ELR (cell line): ENCODE results near the gene IL17REL.

Experiments
- DNase-seq: peaks from one replicate; pipeline ENCODE4 v3.0.0-alpha.2; 2015; ENCODE audit warnings: low read depth

IL17REL gene

GRCh38 chr22:50046019-50046415, 33.5 kb upstream of the IL17REL start:
- DNase-seq: no peak

DNA sequence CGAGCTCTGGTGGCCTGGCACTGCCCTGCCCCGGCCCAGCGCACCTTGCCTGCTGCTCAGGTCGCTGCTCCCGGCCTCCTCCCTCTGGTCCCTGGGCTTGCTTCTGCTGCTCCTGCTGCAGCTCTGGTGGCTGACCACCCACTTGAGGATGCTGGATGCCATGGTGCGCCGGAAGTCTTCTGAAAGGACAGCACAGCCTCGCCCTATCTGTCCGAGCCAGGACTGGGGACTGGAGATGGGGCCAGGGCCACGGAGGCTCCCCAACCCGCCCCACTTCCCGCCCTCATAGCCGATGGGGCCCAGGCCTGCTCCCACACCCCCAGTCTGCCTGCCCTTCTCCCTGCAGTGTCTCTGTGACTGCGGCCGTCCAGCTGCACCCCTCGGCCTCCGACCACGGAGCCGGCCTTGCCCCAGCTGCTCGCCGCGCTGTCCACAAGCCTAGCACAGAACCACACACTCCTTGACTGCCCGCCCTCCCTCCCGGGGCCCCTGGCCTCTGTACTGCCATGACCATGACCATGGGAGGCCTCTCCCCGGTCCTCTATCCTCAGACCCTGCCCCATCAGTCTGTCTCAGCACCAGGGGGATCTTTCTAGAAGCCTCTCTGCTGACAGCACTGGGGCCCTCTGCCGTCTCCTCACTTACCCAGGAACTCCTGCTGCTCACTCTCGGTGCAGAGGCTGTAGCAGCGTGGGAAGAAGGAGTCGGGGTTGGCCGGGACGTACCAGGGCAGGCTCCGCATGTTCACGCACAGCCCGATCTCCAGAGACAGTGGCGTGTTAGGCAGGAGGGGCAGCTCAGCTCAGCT, 32.9 kb upstream of the IL17REL start:
- no peak for DNase-seq

DNA sequence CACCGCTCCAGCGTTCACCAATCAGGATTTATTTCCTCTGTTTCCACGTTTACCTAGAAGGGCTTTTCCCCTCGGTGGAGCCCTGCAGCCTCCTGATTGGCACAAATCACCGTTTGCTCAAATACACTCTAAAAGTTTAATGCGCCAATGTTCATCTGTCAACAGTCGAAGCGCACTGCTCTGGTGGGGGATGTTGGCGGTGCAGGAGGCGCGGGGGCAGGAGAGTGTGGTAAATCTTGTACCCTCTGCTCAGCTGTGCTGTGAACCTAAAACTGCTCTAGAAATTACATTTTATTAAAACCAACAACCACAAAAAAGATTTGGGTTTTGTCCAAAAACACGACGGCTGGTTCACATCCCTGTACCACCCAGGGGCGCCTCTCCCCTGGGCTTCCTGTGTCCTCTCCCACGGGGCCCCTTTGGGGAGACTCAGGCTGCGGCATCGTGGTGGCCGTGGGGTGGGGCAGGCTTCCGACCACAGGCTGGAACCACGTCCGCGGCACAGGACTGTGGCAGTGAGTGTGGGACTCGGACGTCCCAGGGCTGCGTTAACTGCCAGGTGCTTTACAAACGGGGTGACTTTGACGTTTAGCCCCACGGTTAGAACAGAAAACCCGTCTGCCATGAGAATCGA, 32.0 kb upstream of the IL17REL start:
- DNase-seq: no peak

DNA sequence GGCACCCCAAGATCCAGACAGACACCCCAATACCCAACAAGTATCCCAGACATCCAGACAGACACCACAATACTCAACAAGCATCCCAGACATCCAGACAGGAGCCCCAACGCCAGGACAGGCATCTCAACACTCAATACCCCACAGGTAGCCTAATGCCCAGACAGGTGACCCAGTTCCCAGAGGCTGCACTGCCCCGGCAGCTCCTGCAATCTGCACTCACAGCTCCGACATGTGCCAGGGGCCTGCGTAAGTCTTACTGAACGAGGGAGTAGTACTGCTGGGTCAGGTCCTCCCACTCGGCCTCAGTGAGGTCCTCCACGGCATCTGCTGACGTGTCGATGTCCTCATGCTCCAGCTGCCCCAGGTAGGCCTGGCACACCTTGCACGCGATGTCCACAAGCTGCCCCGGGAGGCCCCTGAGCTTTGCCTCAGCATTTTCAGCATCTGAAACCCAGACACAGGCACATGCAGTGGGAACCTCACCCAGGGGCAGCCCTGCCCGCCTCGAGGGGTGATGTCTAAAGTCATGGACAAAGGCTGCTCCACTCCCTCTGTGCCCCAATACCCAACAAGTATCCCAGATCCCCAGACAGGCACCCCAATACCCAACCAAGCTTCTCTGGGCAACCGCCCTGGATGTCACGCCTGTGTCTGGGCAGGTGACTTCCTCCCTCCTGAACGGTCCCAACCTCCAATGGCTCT, 28.9 kb upstream of the IL17REL start:
- DNase-seq: no peak

DNA sequence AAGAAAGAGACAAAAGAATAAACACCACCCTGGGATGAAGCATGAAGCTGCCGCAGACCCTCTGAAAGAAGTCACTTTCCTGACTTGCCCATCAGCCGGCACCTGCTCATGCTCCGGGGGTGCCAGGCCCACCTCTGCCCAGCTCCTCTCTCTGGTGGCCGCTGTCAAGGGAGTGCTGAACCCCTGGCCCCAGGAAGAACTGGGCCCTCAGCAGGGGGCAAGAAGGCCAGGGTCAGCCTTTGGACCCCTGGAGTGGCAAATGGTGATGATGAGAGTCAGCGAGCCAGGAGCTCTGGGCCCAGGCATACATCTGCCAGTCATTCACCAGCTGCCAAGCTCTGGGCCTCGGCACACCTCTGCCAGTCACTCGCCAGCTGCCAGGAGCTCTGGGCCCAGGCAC, 28.2 kb upstream of the IL17REL start:
- DNase-seq: no peak

GRCh38 chr22:50039669-50040443, 27.3 kb upstream of the IL17REL start:
- DNase-seq: no peak

GRCh38 chr22:50035976-50036724, 23.6 kb upstream of the IL17REL start:
- DNase-seq: no peak

- no peak for DNase-seq
These were observed 22.7 kb upstream of the IL17REL start for GRCh38 chr22:50035131-50035881.

DNA sequence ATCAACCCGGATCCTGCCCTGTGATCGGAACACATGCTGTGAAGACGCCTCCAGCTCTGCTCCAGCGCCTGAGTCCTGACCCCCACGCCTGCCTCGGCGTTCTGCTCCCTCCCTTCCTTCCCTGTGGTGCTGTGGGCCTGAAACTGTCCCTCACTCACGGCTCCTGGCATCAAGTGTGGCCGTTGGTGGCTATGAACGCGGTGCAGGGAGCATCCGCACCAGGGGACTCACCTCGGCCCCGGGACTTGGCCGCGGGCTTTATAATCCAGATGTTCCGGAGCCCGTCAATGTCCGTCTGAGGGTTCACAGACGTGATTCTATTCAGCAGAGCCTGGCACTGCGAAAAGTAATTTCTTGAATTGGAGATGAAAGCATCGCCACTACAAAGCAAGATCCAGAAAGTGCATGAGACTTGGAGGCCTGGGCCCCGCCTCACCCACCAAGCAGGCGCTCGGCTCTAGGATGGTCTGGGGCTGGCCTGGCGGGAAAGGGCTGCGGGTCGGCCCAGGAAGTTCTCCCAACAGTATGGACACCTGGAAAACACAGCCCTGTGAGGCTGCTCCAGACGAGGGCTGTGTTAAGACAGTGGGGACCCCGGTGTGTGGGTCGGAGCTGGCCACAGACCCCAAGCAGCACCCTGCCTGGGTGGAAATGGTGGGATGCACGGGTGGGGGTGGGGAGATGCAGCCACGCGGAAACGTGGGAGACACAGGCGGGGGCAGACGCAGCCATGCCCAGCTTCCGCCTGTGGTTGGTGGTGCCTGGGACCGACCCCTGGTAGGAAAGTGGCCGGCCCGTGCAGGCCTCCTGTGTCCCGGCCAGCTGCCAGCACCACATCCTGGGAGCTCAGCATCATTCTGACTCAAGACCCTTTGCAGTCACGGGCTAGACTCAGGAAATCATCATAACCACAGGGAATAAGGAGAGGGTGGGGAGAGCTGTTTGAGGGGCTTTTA, 21.8 kb upstream of the IL17REL start:
- DNase-seq: peak; percentile 35

DNA sequence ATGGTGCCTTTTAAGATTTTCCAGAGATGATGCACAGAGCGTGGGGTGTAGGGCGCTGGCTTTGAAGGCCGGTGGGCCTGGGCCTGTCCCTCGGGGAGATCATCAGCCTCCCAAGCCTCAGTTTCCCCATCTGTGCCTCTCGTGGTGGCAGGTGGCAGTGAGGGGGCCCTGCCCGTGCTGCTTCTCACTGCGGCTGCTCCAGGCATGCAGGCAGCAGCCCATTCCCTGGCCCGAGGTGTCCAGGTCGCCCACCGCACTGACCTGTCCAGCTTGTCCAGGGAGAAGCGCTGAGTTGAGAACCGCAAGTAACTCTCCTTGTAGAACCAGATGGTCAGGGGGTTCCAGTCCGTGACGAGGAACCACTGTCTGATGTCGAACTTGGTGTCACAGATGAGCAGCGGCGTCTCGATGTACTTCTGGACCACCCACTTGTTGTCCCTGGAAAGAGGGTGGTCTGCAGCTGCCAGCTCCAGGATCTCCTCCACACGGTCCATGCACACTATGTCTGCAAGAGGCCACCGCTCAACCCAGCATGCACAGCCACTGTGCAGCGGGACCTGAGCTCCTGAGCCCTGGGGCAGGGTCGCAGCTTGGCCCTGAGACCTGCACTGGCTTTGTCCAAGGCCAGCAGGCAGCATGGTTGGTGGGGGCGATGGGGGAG, 20.5 kb upstream of the IL17REL start:
- DNase-seq: no peak

DNA sequence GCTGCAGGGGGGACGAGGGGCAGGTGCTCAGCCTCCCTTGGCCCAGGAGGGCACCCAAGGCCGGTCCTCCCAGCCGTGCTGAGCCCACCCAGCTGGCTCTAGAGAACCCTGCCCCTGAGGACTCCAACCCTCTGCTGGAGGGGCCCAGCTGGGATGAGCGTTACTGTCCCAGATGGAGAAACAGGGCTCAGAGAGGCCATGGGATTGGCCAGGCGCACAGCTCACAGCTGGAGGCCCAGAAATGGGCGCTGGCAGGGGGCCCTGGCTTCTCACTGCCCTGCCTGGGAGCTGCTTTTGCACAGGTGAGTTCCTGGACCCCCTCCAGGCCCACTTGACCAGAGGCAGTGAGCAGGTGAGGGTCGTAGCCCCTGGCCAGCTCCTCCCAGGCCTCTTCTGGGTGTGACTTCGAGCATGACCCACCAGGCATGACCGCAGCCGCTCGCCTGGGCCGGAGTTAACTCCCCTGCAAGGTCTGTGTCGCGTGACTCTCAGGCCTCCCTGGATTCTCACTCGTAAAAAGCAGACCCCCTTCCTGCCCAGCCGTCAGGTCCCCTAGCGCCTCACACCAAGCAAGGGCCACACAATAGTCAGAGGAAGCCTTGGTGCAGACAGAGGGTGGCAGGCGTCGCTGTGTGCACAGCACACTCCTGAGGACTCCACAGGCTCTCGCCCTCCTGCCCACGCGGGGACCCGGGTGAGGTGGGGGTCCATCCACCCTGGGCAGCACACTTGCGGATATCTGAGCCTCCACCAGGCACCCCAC, 19.7 kb upstream of the IL17REL start:
- DNase-seq: no peak

DNA sequence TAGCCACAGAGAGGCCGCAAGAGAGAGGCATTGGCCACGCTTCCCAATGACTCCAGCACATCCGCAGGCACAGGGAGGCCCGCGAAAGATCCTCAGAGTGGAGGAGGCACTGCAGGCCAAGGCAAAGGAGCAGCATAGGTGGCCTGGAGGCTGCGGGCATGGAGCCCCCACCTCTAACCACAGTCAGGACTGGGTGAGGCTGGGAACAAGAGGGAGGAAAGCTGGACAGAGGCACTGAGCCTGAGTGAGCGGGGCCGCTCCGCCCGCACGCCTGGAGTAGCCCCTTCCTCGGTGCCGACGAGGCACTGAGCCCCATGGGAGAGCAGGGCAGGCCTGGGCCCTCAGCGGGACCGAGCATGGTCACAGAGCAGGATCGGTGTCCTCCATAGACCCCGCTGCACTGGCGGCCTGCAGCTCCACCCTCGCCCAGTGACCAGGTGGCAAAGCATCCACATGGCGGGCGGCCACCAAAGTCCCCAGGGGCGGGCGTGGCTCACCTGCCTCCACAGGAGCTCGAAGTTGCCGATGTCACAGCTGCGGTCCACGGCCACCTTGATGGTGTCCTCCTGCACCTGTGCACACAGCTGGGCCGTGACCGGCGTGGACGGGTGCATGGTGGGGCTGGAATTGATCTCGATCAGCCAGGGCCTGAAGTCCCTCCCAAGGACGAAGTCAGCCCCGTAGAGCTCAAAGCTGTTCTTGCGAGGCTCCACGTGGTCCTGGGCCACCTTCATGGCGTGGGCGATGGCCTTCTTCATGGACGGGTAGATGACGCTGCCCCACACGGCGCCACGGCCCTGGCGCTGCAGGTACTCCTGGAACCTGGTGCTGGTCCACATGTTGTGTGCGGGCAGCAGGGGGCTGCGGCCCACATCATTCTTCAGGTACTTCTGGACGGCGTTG, 18.9 kb upstream of the IL17REL start:
- DNase-seq: no peak

GRCh38 chr22:50030297-50031188, 18.0 kb upstream of the IL17REL start:
- peak; percentile 77 for DNase-seq

- DNase-seq: peak; percentile 27
These were observed 15.3 kb upstream of the IL17REL start for GRCh38 chr22:50027639-50028537.

DNA sequence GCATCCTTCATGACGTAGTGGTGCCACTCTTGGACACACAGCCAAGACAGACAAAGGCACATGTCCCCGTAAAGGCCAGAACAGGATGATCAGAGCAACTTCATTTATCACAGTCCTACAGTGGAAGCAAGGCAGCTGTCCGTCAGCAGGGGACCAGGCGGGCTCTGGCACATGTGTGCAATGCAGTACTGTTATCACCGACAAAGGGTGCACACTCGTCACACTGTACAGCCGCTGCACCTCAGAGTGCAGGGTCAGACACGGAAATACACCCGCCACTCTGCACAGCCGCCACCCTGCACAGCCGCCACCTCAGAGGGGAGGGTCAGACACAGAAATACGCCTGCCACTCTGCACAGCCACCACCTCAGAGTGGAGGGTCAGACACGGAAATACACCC, 13.4 kb upstream of the IL17REL start:
- no peak for DNase-seq
